Measurements from ENCODE around the gene SLC6A11.

DNA sequence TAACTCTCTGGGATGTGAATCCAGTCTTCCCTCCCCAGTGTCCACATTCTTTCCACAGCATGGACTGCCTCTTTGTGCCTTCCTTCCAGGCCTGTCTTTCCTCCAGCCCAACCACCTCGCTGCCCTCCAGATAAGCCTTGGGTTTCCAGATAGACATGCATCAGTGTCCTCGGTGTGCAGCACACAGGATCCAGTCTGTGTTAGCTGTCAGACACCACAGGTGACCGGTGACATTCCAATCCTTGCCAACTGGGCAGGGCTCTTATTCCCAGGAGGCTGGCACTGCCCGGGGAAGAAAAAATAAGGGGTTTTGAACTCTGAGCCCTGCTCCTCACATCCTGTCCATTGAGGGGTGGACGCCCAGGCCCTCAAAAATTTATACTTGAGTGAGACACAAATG lies 170.6 kb downstream of the SLC6A11 start:
- TF ChIP-seq GTF3A (CRISPR knock-in tag; conservative IDR thresholded peaks at IDR 0.05), result no peak
- TF ChIP-seq, protein P1, sequence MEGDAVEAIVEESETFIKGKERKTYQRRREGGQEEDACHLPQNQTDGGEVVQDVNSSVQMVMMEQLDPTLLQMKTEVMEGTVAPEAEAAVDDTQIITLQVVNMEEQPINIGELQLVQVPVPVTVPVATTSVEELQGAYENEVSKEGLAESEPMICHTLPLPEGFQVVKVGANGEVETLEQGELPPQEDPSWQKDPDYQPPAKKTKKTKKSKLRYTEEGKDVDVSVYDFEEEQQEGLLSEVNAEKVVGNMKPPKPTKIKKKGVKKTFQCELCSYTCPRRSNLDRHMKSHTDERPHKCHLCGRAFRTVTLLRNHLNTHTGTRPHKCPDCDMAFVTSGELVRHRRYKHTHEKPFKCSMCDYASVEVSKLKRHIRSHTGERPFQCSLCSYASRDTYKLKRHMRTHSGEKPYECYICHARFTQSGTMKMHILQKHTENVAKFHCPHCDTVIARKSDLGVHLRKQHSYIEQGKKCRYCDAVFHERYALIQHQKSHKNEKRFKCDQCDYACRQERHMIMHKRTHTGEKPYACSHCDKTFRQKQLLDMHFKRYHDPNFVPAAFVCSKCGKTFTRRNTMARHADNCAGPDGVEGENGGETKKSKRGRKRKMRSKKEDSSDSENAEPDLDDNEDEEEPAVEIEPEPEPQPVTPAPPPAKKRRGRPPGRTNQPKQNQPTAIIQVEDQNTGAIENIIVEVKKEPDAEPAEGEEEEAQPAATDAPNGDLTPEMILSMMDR (CRISPR knock-in tag; IDR thresholded peaks at IDR 0.05), result no peak
- TF ChIP-seq, protein P2, sequence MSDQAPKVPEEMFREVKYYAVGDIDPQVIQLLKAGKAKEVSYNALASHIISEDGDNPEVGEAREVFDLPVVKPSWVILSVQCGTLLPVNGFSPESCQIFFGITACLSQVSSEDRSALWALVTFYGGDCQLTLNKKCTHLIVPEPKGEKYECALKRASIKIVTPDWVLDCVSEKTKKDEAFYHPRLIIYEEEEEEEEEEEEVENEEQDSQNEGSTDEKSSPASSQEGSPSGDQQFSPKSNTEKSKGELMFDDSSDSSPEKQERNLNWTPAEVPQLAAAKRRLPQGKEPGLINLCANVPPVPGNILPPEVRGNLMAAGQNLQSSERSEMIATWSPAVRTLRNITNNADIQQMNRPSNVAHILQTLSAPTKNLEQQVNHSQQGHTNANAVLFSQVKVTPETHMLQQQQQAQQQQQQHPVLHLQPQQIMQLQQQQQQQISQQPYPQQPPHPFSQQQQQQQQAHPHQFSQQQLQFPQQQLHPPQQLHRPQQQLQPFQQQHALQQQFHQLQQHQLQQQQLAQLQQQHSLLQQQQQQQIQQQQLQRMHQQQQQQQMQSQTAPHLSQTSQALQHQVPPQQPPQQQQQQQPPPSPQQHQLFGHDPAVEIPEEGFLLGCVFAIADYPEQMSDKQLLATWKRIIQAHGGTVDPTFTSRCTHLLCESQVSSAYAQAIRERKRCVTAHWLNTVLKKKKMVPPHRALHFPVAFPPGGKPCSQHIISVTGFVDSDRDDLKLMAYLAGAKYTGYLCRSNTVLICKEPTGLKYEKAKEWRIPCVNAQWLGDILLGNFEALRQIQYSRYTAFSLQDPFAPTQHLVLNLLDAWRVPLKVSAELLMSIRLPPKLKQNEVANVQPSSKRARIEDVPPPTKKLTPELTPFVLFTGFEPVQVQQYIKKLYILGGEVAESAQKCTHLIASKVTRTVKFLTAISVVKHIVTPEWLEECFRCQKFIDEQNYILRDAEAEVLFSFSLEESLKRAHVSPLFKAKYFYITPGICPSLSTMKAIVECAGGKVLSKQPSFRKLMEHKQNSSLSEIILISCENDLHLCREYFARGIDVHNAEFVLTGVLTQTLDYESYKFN (CRISPR knock-in tag; conservative IDR thresholded peaks at IDR 0.05), result no peak
- TF ChIP-seq POLR2A (IDR thresholded peaks at IDR 0.05; ENCODE audit: insufficient read depth in 1 of 2, low read depth in 2 of 2, low read length in 2 of 2), result no peak
- no peak for TF ChIP-seq SMARCE1 (IDR thresholded peaks at IDR 0.05; ENCODE audit: borderline replicate concordance)

Data from HepG2 (cell line).